Esophagus squamous epithelium (tissue), 4 donors: Measurements from ENCODE around the gene SUMO3.

ENCODE experiments used
- CTCF ChIP-seq, 6 experiments: fragments of 450-650 bp in 4 of 6; fragments of 200-600 bp in 2 of 6; sonication (generic) in 2 of 6; IDR thresholded peaks; one replicate each; pipeline ENCODE4 v1.5.1; 2016 to 2019; ENCODE audit warnings: antibody characterized with exemption in 6 of 6, mild to moderate bottlenecking in 4 of 6, moderate library complexity in 4 of 6
- POLR2A ChIP-seq, 4 donors: fragments of 450-650 bp; IDR thresholded peaks; one replicate each; pipeline ENCODE4 v1.6.1; 2017; ENCODE audit warnings: antibody characterized with exemption in 4 of 4, mild to moderate bottlenecking in 4 of 4, moderate library complexity in 3 of 4

- TF ChIP-seq CTCF (IDR thresholded peaks at IDR 0.05), result no peak
- no peak for TF ChIP-seq POLR2A (IDR thresholded peaks at IDR 0.05)
Measured at GRCh38 chr21:44844256-44844655, 26.4 kb upstream of the SUMO3 start.
